Progenitor cell of endocrine pancreas (in vitro differentiated cells): ENCODE measurements around the gene HLF. TPM values are rescaled to one million over a fixed set of nuclear protein-coding genes. Genes with fewer than 3 reads are reported as not detected.

ENCODE experiments used
- DNase-seq: peaks from one replicate; pipeline ENCODE4 v3.0.0; 2021; ENCODE audit warnings: low spot score; ENCODE audit not compliant: unreplicated experiment
- H3K27ac Mint-ChIP-seq: 2 replicates; pipeline ENCODE4 v1.8.0; 2021; ENCODE audit warnings: mild to moderate bottlenecking, moderate library complexity, mixed read lengths
- H3K27me3 Mint-ChIP-seq: 2 replicates; pipeline ENCODE4 v1.8.0; 2021; ENCODE audit warnings: mixed read lengths
- H3K36me3 Mint-ChIP-seq: 2 replicates; pipeline ENCODE4 v1.8.0; 2022; ENCODE audit warnings: mixed read lengths; ENCODE audit not compliant: insufficient read depth
- H3K4me1 Mint-ChIP-seq: 2 replicates; pipeline ENCODE4 v1.8.0; 2021; ENCODE audit warnings: low read depth, mixed read lengths
- H3K4me3 Mint-ChIP-seq: 2 replicates; pipeline ENCODE4 v1.8.0; 2021; ENCODE audit warnings: low read depth, mild to moderate bottlenecking, moderate library complexity, mixed read lengths
- H3K9me3 Mint-ChIP-seq: 2 replicates; pipeline ENCODE4 v1.8.0; 2021; ENCODE audit warnings: low read depth, mixed read lengths
- total RNA-seq: library from RNA; stranded (reverse); gene quantifications from 2 replicates; pipeline ENCODE4 v1.2.1, GENCODE V29; 2021
- TF ChIP-seq, protein P1 (sequence below): fragments of 200-600 bp; sonication (generic); IDR thresholded peaks from one replicate; pipeline ENCODE4 v1.5.0; 2021; ENCODE audit warnings: antibody characterized with exemption, mild to moderate bottlenecking; ENCODE audit not compliant: unreplicated experiment

The HLF gene
- total RNA-seq, 1 donor from 2014 or later = 0.41 TPM

DNA sequence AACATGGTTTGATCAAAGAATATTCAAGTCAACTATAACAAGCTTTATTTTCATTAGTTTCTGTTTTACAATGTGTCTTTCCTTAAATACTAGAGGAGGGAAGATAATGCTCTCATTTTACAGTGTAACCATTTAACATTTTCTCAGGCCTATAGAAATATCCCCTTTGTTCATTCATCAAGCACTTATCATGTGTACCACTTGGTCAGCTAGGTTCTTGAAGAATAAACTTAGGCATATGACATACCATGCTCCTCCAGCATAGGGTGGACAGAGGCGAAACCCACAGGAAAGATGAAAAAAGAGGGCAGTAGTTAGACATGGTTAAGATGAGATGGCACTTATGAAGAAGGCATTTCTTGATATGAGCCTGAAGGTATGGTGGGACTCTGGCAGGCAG is 34.0 kb upstream of the HLF start:
- Mint-ChIP-seq H3K9me3 (no peaks in the 10 kb centered on the region), H3K36me3 (no peaks in the 10 kb centered on the region), H3K4me1 (no peaks in the 10 kb centered on the region), H3K4me3 (no peak overlapping the region), H3K27ac (no peak overlapping the region), H3K27me3 (peaks cover 6% of the 10 kb centered on the region)
- DNase-seq = no peak
- TF ChIP-seq, protein P1, sequence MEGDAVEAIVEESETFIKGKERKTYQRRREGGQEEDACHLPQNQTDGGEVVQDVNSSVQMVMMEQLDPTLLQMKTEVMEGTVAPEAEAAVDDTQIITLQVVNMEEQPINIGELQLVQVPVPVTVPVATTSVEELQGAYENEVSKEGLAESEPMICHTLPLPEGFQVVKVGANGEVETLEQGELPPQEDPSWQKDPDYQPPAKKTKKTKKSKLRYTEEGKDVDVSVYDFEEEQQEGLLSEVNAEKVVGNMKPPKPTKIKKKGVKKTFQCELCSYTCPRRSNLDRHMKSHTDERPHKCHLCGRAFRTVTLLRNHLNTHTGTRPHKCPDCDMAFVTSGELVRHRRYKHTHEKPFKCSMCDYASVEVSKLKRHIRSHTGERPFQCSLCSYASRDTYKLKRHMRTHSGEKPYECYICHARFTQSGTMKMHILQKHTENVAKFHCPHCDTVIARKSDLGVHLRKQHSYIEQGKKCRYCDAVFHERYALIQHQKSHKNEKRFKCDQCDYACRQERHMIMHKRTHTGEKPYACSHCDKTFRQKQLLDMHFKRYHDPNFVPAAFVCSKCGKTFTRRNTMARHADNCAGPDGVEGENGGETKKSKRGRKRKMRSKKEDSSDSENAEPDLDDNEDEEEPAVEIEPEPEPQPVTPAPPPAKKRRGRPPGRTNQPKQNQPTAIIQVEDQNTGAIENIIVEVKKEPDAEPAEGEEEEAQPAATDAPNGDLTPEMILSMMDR = no peak

DNA sequence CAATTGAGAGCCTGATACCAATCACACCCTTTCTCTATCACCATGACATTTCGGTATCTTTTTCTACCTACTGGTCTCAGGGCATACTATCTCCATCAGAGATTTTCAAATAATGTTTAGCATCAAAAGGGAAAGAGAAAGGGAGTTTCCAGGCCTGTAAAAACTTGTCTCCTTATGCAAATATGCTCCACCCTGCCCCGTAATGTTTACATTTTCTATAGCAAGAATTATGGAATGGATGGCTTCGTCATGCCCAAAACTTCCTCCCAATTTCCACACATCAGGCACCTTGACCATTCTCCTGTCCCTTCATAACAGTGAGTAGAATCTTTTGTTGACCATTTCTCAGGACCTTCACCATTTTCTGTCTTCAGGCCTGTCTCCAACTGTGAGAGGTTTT is 30.9 kb upstream of the HLF start:
- Mint-ChIP-seq H3K4me3 (no peak overlapping the region), H3K27ac (no peak overlapping the region), H3K27me3 (peaks cover 25% of the 10 kb centered on the region), H3K4me1 (peaks cover 2% of the 10 kb centered on the region), H3K9me3 (no peaks in the 10 kb centered on the region), H3K36me3 (no peaks in the 10 kb centered on the region)
- DNase-seq = no peak
- TF ChIP-seq, protein P1 = no peak

DNA sequence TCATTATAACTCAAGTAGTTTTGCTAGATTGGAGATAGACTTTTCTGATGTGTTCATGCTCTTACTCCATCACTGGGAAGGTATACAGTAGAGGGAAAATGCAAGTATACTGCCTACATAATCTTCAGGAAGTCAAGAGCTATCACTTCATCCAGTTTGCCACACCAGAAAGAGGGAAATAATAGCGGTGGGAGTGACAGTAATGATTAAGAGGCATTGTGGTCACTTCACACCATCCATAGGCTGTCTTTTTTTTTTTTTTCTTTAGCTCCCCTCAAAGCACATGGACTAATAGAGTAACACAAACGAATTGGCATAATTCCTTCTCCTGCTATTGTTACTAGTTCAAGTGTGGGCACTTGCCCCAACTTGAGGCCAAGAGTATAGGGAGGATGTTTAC is 28.4 kb upstream of the HLF start:
- H3K4me3 Mint-ChIP-seq = no peak overlapping the region

DNA sequence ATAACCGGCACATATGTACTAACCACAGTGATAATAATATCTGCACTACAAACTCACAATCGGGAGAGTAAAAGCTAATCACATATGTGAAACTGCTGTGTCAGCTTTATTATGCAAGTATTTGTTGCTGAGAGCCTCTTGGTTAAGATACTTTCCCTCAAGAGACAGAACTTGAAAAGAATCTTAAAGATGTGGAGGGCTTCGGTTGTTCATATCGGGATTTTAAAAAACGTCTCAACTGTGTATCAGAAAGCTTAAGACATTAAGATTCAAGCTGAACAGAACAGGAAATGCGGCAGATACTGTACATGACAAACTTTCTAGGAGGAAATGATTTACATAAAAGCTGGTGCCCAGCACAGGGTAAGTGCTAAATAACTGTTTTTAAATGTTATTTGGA is 27.5 kb upstream of the HLF start:
- H3K4me1 Mint-ChIP-seq = peaks cover 4% of the 10 kb centered on the region
- no peaks in the 10 kb centered on the region for H3K9me3 Mint-ChIP-seq
- no peak for DNase-seq
- H3K4me3 Mint-ChIP-seq = no peak overlapping the region
- H3K36me3 Mint-ChIP-seq = no peaks in the 10 kb centered on the region
- H3K27me3 Mint-ChIP-seq = peaks cover 43% of the 10 kb centered on the region
- TF ChIP-seq, protein P1 = no peak
- no peak overlapping the region for H3K27ac Mint-ChIP-seq

More for the DNA sequence above, 28.4 kb upstream of the HLF start:
- no peak for DNase-seq
- Mint-ChIP-seq H3K27ac (no peak overlapping the region), H3K4me1 (peaks cover 4% of the 10 kb centered on the region), H3K9me3 (no peaks in the 10 kb centered on the region), H3K27me3 (peaks cover 39% of the 10 kb centered on the region), H3K36me3 (no peaks in the 10 kb centered on the region)
- TF ChIP-seq, protein P1 = no peak

DNA sequence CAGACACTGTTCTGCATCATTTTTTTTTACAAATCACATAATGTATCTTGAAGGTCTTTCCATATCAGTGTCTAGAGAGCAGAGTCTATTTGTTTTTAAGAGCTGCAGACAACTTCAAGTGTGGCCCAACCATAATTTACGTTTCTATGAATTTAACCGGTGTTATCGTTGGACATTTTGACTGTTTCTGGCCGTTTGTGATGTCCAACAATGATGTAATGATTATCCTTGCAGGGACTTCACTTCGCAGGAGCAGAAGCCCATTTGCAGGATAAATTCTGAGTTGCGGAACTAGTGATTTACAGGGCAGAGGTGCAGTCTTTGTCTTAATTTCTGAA is 26.9 kb upstream of the HLF start:
- no peak for DNase-seq
- TF ChIP-seq, protein P1 = no peak
- H3K36me3 Mint-ChIP-seq = no peaks in the 10 kb centered on the region
- no peak overlapping the region for H3K27ac Mint-ChIP-seq
- H3K4me3 Mint-ChIP-seq = peak overlapping the region; percentile 48
- peaks cover 43% of the 10 kb centered on the region for H3K27me3 Mint-ChIP-seq
- no peaks in the 10 kb centered on the region for H3K9me3 Mint-ChIP-seq
- peaks cover 4% of the 10 kb centered on the region for H3K4me1 Mint-ChIP-seq
